ENCODE measurements around the gene DMC1.
"Not testable (repeated sequence)": the region's sequence is repeated elsewhere in the genome, so short reads cannot be mapped to it uniquely, and the experiment has no call there.

Gene DMC1, protein sequence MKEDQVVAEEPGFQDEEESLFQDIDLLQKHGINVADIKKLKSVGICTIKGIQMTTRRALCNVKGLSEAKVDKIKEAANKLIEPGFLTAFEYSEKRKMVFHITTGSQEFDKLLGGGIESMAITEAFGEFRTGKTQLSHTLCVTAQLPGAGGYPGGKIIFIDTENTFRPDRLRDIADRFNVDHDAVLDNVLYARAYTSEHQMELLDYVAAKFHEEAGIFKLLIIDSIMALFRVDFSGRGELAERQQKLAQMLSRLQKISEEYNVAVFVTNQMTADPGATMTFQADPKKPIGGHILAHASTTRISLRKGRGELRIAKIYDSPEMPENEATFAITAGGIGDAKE

DNA sequence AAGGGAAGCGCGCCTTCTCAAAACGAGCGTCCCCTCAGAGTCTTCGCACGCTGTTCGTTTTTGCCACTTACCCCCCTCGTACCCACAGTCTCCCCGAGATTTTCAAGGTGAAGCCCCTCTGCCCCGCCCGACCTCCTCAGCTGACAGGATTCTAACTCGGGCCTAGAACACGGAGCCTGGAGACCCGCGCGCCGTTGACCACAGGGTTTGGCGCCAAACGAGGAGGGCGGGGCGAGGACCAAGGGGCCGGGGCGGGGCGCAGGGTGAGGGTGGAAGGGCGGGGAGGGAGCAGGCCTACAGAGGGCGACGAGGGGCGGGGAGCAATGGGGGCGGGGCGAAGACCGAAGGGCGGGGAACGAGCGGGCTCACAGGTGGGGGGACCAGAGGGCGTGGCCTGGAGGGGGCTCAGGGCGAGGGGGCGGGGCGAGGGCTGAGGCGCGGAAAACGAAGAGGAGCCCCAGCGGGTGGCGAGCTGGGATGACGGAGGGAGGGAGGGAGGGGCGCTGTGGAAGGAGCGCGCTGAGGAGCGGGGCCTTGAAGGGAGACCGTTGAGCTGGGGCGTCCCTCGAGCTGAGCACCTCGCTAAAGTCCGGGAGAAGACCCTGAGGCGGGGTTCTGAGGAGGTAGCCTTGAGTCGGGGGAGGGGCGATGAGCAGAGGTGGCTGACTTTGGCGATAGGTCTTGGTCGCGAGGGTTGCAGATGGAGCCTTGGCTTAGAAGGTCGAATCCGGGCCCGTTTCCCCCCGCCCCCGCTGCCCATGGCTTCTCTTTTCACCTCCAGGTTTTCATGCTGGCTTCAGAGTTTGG is at the start of gene DMC1:
TSS of gene DMC1 (minus strand) at position 212 of the 807 bp plus-strand sequence. CDS start 1,927 bp downstream, outside the sequence.
- peak; percentile 99 to 100 for DNase-seq

DNA sequence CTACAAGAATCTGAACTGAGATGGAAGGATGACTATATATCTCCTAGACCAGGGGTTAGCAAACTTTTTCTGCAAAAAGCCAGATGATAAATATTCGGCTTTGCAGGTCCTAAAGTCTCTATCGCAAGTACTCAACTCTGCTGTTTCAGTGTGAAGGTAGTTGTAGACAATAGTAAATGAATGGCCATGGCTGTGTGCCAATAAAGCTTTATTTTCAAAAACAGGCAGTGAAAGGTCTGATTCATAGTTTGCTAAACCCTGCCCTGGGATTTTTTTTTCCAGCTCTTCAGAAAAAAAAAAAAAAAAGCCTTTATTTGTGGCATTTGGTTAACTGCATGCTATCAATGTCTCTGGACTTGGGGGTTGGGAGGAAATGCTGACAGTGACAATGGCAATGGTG is 48.7 kb upstream of the DMC1 start:
- no peak for DNase-seq

- no peak for DNase-seq
Measured at GRCh38 chr22:38618258-38618657, 48.3 kb upstream of the DMC1 start.

GRCh38 chr22:38615064-38615405 is 45.1 kb upstream of the DMC1 start:
- not testable (repeated sequence) for DNase-seq

- DNase-seq = no peak
Measured at GRCh38 chr22:38614332-38615063, 44.5 kb upstream of the DMC1 start.

DNA sequence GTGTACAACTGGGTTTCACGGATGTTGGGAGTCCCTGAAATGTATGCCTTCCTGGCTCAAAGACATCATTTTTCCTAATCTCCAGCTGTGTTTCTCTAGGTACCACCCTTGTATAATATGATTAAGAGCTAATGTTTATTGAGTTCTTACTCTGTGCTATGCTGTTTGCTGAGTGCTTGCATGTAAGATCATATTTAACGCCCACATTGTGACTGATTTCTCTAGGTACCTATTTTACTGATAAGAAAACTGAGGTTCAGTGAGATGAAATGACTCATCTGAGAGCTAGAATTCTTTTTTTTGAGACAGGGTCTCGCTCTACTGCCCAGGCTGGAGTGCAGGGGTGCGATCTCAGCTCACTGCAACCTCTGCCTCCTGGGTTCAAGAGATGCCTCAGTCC is 43.6 kb upstream of the DMC1 start:
- no peak for DNase-seq

DNA sequence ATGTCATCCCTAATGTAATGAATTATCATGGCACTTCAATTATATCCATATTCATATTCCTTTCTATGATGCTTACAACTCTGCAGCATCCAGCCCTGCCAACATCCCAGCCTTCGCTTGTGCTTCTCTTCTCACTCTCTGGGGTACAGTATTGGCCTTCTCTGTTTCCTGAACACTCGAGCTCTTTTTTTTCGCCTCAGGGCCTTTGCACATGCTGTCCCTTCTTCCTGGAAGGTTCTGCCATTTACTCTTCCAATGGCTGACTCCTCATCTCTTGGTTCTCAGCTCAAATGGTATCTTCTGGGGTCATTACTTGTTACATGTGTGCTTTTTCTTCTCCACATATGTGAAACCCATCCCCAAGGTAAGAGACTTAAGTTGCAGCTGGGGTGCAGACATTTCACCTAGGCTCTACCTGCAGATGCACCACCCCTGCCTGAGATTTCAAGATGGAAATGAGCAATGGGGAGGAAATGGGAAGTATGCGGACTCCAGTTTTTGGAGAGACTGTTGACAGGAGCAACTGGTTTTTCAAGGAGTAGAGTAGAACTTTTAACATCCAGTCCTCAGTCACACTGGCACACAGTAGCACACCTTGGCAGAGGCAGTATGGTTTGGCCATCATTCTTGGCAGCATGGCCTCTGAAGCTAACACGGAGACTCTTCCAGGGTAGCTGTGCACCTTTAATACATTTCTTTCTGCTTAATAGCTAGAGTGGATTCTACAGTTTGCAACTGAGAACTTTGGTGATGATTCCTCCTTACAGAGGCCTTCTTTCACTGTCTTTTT is 42.4 kb upstream of the DMC1 start:
- no peak for DNase-seq

GRCh38 chr22:38611559-38611958 is 41.6 kb upstream of the DMC1 start:
- DNase-seq = no peak

- no peak for DNase-seq
Measured at GRCh38 chr22:38610234-38610633, 40.3 kb upstream of the DMC1 start.

DNA sequence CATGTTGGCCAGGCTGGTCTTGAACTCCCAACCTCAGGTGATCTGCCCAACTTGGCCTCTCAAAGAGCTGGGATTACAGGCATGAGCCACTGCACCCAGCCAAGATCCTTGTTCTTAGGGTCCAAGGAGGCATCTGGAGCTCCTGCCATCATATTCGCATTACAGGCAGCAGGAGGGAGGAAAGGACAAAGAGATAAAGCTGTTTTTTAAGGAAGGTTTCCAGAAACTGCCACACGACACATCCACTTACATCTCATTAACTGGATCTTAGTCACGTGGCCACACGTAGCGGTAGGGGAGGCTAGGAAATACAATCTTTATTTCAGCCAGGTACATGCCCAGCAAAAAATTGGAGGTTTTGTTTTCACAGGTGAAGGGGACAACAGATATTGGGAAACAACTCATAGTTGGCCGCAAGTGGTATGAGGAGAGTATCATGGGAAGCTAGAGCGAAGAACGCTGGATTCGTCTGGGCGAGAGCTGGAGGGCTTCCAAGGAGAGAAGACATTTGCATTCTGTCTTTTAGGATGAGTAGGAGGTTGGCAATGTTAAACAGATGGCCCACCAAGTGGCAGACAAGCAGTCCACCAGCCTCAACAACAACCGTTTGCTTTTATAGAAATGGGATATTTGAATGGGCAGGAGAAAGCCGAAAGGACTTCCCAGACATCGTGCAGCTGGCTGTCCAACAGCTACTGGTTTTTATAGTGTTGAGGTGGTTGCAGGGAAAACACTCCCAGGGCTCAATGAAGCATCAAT is 39.2 kb upstream of the DMC1 start:
- DNase-seq = no peak

DNA sequence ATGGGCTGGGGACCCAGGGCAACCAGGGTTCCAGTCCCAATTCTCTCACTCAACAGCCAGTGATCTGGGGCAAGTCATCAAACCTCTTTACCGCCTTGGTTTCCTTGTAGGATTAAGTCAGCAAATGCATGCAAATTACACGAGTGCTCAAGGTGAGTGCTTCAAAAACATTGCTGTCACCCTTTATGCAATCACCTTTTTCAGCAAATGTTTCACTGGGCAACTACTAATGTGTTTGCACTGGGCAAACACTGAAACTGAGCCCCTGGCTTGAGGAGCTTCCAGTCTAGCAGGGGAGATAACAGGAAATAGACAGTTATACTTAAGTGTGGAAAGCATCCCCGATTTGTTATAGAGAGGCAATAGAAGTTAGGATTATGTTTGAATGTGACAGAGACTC is 37.7 kb upstream of the DMC1 start:
- DNase-seq = no peak

- no peak for DNase-seq
Measured at GRCh38 chr22:38602166-38602565, 32.2 kb upstream of the DMC1 start.

- DNase-seq = no peak
Measured at GRCh38 chr22:38601221-38601764, 31.3 kb upstream of the DMC1 start.

DNA sequence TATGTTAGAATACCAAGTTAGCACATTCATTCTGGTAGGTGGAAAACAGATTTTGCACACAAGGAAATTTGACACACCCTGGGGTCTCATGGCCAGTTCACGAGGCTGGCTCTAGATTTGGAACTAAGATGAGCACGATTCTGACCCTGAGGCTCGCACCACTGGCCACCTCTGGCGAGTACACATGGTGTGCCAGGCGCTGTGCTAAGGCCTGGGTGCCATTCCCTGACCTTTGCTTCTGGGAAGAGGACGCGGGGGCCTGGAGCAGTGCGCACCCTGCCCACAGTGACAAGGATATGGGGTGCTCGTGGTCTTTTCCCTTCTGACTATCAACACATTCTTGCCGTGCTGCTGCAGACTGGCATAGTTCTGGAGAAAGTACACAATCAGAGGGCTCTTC is 29.5 kb upstream of the DMC1 start:
- no peak for DNase-seq

DNA sequence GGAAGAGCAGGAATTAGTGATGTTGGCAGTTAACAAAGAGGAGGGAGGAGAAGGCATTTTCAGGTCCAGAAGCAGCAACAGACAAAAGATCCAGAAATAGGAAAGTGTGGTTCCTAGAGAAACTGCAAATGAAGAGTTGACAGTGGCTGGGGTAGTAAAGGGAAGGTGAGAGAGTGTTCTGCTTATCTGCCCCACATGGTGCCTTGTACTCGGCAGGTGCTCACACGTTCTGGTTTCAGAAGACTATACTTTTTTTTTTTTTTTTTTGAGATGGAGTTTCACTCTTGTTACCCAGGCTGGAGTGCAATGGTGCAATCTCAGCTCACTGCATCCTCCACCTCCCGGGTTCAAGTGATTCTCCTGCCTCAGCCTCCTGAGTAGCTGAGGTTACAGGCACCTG is 12.9 kb upstream of the DMC1 start:
- not testable (repeated sequence) for DNase-seq

DNA sequence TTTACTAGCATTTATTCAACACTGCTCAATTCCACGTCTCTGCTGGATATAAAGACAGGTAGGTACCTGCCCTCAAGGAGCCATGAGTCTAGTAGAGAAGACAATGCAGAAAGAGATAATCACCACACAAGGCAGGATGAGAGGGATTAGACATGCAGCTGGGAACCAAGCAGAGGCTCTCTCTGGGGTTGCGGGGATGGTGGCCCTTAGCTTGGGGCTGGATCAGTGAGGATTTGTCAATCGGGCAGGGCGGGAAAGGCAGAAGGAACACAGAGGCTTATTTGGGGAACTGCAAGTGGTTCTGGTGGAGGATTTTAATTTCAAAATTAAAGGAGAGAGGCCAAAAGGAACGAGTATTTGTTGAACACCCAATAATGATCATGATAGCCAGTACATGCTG is 8.5 kb upstream of the DMC1 start:
- DNase-seq = no peak

GRCh38 chr22:38572065-38572464 is 2.1 kb upstream of the DMC1 start:
- DNase-seq = peak in 1 of 2 experiments; percentile 28

DNA sequence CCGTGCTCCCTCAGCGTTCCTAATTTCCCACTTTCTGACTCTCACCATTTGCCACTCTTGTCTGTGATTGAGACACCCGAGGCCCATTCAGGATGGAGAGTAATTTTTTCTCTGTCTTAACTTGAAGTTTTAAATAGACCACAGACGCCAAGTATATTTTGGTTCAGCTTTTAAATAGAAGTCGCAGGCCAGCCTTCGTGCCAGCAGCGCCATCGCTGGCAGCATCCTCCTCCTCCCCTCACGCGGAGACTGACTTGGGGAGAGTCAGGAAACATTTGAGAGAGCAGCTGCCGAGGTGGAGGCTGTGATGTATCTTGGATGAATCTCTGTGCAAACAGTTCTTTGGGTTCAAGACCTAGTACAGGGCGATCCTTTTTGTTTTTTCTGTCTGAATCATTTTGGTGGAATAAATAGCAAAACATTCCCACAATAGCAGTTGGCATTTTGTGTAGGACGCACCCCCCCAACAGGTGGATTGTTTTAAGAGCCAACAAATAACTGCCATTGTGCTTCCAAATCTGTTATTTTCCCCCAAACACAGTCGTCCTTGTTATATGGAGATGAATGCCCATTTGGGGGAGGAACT is 889 bp upstream of the DMC1 start:
- DNase-seq = peak; percentile 30 to 53

- peak in 1 of 2 experiments; percentile 29 for DNase-seq
Measured at GRCh38 chr22:38569181-38569971, 607 bp downstream of the DMC1 start.

- no peak for DNase-seq
Measured at GRCh38 chr22:38567531-38568285, 2.3 kb downstream of the DMC1 start.

All from activated CD4-positive, alpha-beta T cell treated with anti-CD3 and anti-CD28 coated beads, Interleukin-2, amount 50 U/mL, for 48 hours (primary cell).